T-helper 1 cell (primary cell): Measurements from ENCODE around the gene NKX6-1.

Experiments
- DNase-seq, 5 donors: peaks; one replicate each; pipeline ENCODE4 v3.0.0-alpha.2; 2012 to 2020
- total RNA-seq, 4 donors: gene quantifications; one replicate each; lab custom pipeline; 2026; lab: John Stamatoyannopoulos, UW

NKX6-1 gene
- 0 reads per million in 4 donors for total RNA-seq

DNA sequence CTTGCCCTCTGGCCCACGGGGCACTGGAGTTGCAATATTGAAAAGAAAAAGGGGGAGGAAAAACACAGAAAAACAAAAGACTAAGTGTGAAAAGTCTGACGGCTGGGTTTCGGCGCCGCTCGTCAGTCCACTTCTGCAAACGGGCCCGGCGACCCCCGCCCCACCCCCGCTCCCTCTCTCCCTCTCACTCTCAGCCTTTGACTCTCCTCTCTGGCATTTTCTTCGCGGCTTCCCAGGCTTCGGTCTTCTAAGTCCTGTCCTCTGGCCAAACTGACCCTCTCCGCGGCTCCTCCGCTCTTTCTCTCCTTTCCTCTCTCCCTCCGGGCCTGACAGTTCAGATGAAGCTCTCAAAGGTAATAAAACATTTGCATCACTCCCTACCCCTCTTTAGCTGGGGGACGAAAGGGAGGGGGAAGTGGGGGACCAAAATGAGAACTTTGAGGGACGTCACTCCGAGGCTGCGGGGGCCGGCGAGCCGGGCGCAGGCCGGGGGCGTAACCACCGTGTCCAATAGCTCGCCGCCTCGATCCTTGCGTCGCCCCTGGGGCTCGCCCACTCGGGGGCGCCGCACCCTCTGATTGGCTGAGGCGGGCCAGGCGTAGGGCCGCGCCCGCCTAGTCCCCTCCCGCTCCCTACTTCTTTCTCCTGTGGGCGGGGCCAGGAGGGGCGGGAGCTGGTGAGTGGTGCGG is at the start of gene NKX6-1:
Gene NKX6-1 (minus strand): TSS at position 358 of the 689 bp plus-strand sequence. CDS start 1,064 bp downstream, outside the sequence.
- DNase-seq, result no peak

DNA sequence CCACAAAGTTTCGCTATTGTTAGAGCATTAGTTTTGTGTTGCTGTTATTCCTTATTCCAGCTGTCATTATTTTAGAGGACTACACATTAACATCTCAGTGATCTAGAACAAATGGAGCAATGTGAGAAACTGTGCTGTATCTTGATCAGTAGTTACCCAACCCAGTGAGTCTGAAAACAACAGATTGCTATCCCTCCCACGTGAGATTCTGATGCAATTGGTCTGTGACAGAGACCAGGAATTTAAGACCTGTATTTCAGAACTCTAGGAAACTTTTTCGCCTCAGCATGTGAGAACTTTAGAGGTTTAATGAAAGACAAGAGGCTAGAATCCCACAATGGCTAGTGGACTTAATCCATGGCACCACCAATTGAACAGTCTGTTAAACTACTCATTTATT is 48.1 kb upstream of the NKX6-1 start:
- DNase-seq, result no peak

DNA sequence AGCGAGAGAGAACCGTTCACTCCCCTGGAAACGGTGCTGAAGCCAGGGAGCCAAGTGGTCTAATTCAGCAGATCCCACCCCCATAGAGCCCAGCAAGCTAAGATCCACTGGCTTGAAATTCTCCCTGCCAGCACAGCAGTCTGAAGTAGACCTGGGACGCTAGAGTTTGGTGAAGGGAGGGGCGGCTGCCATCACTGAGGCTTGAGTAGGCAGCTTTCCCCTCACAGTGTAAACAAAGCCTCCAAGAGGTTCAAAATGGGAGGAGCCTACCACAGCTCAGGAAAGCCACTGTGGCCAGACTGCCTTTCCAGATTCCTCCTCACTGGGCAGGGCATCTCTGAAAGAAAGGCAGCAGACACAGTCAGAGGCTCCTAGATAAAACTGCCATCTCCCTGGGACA is 46.0 kb upstream of the NKX6-1 start:
- DNase-seq, result no peak

DNA sequence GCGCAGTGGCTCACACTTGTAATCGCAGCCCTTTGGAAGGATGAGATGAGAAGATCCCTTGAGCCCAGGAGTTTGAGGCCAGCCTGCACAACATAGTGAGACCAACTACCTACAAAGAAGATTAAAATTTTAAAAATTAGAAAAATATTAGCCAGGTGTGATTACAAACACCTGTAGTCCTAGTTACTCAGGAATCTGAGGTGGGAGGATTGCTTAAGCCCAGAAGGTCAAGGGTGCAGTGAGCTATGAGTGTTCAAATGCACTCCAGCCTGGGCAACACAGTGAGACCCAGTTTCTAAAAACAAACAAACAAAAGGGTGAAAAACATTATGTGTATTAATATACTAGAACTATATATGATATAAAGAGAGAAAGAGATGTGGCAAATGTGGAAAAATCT is 36.8 kb upstream of the NKX6-1 start:
- no peak for DNase-seq

DNA sequence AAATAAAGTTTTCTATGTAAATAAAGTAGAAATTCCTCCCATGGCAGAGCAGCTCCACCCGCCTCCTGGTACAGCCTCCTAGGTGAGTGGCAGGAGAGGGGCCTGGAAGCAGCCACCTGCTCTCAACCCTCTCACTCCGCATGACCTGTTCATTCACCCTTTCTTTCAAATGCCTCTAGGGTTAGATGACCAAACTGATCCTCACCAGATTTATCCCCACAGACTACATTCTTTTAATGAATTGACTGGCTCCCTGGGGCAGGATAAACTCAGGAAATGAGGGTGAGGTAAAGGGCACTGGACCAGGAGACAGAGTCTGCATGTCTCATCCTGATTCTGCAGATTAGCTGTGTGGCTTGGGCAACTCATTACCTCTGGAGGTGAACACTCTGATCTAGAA is 32.6 kb upstream of the NKX6-1 start:
- no peak for DNase-seq

DNA sequence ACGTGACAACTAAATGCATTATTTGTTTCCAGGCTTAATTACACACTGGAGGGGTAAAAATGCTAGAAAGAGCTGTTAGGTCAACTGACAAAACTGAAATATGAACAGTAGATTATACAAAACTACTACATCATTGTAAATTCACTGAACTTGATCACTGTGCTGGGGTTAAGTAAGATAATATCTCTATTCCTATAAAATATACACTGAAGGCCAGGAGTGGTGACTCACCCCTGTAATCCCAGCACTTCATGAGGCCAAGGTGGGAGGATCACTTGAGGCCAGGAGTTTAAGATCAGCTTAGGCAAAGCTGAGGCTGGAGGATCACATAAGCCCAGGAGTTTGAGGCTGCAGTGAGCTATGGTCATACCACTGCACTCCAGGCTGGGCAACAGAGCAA is 31.8 kb upstream of the NKX6-1 start:
- DNase-seq, result no peak

DNA sequence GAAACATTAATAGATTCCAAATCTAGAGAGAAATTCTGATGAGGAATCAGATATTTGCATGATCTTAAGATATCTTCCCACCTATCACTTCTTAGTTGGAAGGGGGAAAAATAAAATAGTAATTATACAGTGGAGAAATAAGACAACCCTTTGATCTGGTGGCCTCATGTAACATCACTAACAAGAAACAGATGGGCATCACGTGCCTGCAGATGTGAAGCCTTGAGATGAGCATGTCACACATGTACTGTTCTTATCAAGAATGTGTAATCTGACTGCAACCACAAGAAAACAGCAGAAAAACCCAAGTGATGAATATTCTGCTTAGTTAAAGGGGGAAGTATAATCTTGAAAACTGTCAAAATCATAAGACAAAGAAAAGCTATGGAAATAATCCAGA is 31.4 kb upstream of the NKX6-1 start:
- DNase-seq, result no peak

DNA sequence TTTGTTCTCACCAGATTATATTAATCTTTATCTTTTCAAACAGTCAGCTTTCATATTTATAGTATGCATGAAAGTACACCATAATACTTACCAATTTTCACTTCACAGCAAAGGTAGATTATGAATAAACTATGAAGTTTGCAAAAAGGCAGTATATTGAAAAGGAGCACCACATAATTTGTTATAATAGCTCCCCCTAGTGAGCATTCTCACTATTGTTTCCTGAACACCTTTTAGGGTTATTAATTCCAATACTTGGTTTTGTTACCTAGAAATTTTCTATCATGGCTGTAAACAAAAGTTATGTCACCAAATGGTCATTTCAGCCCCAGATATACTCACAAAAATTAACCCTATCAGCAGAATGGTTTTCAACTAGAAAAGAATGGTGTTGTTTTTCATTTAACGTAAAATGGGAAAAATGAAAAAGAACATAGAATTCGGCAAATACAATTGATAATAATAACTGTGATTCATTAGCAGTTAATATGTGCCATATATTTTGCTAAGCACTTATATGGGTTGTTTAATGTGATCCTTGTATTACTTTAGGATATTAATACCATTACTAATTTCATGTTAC is 30.2 kb upstream of the NKX6-1 start:
- no peak for DNase-seq

DNA sequence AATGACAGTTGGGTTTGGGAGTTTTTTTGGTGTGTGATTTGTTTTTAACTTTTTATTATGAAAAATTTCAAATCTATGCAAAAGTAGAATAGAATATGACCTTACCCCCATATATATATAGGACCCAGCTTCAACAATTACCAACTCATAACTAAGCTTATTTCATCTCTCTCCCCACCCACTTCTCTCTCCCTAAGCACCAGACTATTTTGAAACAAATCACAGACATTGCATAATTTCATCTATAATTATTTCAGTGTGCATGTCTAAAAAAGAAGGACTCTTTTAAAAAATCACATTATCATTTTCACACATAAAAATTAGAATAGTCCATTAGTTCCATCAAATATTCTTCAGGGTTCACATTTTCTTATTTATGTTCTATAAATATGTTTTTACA is 28.3 kb upstream of the NKX6-1 start:
- DNase-seq, result no peak

DNA sequence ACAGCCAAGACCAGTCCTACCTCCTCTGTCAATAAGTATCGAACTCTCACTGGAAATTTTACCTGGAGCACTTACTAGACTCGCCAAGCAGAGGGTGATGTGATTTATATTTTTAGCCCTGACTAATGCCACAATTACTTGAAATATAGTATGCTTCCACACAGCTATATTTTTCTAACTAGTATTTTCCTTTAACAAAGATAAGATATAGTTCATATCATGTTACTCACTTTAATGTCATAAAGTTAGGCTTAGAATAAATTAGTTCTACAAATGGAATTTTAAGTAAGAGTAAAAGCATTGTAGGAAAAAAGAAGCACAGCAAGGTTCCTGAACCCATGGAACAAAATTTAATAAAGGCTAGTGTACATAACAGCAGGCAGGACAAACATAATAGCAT is 16.0 kb upstream of the NKX6-1 start:
- no peak for DNase-seq

DNA sequence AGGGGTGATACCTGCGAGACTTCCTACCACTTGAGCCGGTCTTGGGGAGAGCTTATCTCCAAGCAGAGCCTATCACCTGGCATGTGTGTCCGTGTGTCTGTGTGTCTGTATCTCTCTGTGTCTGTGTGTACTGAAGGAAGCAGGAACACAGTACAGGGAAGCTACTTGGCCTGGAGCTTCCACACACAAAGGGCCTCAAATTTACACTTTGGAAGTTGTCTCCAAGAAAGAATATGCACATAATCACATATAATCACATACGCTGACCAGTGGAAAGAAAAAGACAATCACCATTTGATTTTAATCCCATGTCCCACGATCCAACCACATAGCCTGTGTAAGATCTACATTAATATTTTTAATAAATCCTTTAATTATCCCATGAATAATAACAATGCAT is 13.2 kb upstream of the NKX6-1 start:
- DNase-seq, result no peak

DNA sequence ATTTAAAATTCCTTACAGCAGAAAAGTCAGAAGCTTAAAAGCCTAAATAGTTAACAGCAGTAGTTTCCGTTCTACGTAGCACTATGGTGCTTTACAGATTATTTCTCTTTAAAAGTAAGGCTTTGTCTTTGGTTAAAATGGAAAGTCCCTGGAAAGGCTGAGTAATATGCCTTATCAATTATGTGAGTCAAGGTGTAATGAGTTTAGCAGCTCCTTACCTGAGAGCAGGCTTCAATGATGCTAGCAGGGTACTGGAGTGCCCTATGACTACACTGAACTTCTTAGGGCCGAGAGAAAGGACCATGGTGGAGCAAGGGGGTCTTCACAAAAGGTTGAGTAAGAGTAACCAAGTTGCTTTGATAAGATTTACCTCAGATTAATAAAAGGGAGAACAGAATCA is 12.6 kb upstream of the NKX6-1 start:
- no peak for DNase-seq

DNA sequence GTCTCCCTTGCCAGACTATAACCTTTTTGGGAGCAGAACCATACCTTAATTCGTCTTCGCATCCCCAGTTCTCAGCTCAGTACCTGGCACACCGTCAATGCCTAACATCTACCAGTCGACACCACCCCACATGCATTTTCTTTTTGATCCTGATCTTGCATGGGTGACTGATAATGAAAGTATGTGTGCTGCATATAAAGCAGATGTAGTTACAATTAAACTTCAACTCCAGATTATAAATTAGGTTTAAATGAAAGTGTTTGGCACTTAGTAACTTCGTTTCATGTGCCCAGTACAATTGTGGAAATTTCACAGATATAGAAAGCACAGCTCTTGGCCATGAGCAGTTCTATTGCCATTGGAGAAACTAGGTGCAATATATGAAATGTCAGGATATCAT is 8.8 kb upstream of the NKX6-1 start:
- no peak for DNase-seq

DNA sequence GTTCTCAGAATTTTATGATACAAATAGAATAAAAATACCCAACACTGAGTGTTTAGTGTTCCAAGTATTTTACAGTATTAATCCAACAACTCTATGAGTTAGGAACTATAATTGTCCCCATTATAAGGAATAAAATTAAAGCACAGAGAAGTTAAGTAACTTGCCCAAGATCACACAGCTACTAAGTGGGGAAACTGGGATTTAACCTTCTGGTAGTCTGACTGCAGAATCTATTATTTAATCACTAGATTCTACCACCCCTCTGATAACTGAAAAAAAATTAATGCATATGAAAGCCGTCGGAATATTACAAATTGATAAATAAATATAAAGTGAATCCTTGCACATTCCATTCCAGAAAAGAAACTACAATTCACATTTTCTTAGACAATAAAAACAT is 5.7 kb upstream of the NKX6-1 start:
- no peak for DNase-seq

DNA sequence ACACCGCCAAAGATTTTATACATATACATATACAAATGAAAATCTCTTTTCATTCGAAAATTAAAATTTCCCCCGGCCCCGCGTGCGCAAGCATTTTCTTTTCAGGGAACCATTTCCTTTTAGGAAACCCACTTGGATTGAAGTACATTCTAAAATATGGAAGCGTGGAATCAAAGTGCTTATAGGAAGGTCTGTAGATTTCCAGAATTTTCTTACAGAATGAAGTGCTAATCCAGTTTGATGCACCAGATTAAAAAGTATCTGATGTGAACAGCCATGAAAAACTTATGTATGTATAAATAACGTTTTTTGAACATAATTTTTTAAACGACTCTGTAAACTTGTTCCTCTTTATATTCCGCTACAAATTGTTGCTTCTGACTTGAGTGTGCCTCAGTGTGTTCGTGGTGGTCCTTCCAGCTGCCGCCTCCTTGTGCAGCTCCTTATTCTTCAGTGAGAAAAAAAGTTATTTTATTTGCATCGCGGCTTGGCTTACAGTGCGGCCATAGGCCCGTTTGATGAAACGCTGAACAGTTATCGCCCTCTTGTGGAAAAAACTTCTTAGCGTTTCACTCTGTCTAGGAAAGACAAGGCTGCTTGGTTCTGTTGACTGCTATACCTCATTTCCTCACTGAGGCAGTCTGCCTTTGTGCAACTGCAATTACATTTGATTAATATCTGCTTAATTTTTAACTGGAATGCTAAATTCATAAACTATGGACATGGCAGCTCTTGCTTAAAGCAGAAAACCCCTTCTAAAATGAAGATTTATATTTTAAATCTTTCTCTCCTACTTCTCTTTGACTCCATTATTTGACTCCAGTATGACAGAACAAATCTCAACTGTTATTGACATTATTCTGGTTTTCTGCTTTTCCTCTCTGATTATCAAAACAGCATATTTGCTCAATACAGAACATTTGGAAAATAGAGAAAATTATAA is 4.7 kb upstream of the NKX6-1 start:
- DNase-seq, result peak in 1 of 5 donors; percentile 36

DNA sequence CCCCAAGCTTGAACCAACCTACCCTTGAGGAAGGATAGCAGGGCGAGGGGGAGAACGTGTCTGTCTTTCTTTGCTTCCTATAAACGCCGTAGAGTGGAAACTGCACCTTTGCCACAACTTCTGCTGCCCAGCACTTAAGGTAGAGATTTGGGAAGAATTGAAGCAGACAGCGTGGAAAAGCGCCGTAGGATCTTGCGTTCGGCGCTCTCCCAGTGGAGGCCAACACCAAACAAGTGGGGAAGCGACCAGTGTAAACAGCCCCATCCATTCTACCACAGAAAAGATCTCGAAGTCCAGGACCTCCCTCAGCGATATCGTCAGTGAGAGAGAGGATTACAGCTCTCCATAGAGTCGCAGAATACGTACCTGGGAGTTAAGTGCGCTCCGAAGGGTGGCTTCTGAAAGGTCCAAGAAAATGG is 3.9 kb upstream of the NKX6-1 start:
- no peak for DNase-seq

DNA sequence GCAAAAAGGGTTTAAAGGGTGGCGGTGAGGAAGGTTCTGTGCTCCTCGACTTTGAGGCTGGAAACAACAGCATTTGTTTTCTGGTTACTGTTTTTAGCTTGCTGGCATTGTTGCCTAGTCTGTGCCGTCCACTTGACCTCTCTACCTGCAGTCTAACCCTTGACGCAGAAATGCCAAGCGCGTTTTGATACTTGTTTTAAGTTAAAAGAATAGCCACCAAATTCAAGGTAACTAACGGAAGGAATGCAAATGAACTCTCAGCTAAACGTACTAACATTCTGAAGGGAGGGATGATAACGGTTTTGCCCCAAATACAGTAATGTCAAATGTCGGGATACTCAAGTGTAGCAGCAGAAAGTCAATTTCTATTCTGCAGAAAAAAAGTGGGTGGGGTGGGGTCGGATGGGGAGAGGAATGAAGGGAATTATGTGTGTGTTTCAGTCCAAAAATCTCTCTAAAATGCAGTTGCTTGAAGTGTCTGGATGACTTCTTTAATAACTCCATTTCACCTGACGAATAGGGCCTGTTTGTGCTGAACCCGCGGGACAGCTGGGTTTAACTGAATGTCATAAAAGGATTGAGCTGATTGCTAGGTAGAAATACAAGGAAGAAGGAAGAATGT is 3.4 kb upstream of the NKX6-1 start:
- no peak for DNase-seq

DNA sequence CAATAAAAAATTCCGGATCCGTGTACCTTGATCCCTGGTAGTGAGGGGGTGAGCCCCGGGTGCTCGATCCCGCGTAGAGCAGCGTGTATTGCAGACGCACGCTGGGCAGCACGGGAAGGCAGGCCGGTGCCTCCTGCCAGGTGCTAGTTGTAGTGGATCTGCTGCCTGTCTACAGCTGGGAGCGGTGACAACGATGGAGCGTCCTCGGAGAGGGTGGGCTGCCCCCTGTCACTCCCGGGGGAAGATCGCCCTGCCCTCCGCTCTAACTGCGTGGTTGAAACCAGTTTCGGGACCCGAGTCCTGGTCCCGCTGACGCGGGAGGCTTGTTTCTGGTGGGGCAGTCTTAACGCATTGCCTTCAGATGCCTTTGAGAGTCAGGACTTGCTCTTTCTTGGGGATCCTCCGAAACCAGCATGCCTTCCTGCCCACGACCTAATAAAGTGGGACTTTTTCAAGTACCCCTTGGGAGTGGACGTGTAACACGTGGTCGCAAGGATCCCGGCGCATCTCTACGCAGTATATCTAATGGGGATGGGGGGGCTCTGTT is 2.7 kb upstream of the NKX6-1 start:
- DNase-seq, result no peak

DNA sequence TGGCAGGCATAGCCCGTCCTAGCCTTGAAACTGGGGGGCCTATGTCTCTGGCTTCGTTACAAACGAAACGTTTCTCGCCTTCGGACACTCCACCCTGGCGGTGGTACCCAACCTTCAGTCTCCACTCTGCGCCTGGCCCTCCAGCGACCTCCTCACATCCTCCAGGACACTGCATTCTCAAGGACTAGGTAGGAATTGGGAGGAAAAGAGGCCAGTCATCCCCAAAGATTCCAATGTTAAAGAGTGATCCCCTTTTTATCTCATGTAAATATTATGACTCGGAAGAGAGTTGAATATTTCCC is 2.1 kb upstream of the NKX6-1 start:
- DNase-seq, result no peak

DNA sequence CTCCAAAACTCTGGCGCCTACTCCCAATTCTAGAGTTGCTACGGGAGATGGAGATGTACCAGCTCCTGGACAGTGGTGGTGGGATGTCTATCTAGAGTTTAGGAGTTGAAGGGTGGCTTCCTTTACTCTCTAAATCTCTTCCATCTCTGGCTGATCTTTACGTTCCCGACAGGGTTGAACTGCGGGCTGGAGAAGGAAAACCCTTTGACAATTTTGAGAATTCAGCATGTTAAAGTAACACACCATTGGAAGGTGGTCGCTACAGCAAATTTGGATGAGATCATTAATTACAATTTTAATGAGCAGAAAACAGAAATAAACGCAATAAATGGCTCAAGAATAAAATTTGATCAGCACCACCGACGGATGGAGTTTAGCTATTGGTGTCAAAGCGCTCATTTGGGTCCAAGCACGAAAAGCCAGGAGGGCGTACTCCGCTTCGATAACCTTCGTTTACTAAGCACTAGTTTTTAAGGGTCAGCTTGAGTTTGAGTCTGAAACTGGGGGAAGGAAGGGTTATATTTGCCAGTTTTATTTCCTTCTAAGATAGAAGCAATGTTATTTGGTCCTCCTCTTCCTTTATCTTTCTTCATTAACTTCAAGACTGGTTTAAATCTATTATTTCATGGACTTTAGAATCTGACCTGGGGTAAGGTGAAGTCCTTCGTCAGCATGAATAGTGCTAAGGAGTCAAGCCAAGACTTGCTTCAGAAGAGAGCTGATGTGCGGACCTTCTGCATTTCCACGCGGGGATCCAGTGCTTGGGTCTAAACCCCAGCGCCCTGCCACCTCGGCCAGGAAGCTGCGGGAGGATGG is 1.5 kb upstream of the NKX6-1 start:
- no peak for DNase-seq

DNA sequence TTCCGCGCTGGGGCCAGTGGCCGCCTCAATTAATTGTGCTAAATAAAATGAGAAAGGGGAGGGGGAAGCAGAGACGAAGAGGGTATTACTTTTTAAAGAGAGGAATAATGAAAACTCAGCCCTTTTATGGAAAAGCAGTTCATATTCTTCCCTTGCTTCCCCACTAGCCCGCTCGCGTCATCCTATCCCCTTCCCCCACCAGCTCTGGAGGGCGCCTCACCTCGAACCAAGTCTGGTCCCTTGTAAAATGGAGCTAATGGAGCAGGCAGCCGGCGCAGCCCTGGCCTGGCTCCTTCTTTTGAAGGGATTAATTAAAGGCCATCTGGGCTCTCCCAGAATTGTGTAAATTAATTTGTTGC is 511 bp upstream of the NKX6-1 start:
- no peak for DNase-seq

DNA sequence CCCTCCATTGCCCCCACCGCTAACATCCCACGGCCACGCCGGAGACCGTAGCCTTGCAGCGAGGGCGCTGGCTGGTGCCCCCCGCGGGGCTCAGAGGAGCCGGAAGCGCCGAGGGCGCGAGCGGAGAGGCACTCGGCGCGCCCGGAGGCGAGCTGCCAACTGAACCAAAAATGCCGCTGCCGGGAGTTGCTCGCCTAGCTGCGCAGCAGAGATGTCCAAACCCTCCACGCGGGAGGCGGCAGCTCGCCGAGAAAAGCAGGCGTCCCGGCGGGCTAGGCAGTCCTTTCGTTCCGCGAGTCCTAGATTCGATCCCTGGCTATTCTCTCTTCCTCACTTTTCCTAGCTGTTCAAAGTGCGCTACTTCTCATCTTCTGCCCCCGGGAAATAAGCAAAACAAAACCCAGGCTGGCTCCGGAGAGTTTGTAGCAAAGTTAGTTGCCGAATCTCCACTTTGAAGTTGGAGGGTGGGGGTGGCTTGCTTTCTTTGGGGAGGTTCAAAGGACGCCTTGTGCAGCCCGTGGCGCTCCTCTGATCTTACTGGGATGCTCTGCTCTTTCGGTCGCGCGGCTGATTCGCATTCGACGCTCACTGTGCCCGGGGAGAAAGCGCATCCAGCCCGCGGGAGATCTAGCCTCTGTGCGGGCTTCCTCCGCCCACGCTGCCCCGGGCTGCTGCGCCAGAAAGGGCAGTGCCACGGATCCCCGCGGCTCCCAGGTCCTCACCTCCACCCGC is 723 bp downstream of the NKX6-1 start:
- no peak for DNase-seq
